Adrenal gland (tissue), 12 donors: Measurements from ENCODE around the gene PTX4. TPM values are rescaled to one million over a fixed set of nuclear protein-coding genes. Genes with fewer than 3 reads are reported as not detected.

Experiments used
- DNase-seq, 7 donors: peaks; one replicate each; pipeline ENCODE4 v3.0.0-alpha.2; 2019 to 2020
- H3K27ac ChIP-seq, 5 donors: fragments of 200-600 bp; sonication (generic) in 4 of 5; 1 replicate in 3 of 5; 2 replicates in 2 of 5; pipeline versions ENCODE4 v1.5.1 to v1.8.0; 2016 to 2020; ENCODE audit warnings: mild to moderate bottlenecking in 1 of 5
- H3K27me3 ChIP-seq: fragments of 200-600 bp; 2 replicates; pipeline ENCODE4 v1.8.0; 2021
- H3K36me3 ChIP-seq, 2 donors: fragments of 200-600 bp; replicated peaks in 1 of 2; 1 replicate in 1 of 2; 2 replicates in 1 of 2; pipeline versions ENCODE4 v1.5.1 to v1.8.0; 2018 to 2022
- H3K4me1 ChIP-seq, 2 donors: fragments of 200-600 bp; replicated peaks in 1 of 2; 1 replicate in 1 of 2; 2 replicates in 1 of 2; pipeline versions ENCODE4 v1.5.1 to v1.8.0; 2018 to 2021
- H3K4me3 ChIP-seq, 4 donors: fragments of 200-600 bp; sonication (generic) in 3 of 4; one replicate each; pipeline ENCODE4 v1.5.1; 2016 to 2018
- H3K9me3 ChIP-seq, 3 donors: fragments of 200-600 bp; sonication (generic) in 1 of 3; replicated peaks in 1 of 3; 1 replicate in 2 of 3; 2 replicates in 1 of 3; pipeline versions ENCODE4 v1.5.1 to v1.8.0; 2016 to 2021
- CTCF ChIP-seq, 6 experiments: fragments of 450-650 bp in 4 of 6; fragments of 200-600 bp in 2 of 6; sonication (generic) in 1 of 6; IDR thresholded peaks; 1 replicate in 5 of 6; 2 replicates in 1 of 6; pipeline versions ENCODE4 v1.5.1 to v1.8.0; 2016 to 2021; ENCODE audit warnings: antibody characterized with exemption in 6 of 6, mild to moderate bottlenecking in 2 of 6, moderate library complexity in 1 of 6
- POLR2A ChIP-seq, 2 donors: fragments of 450-650 bp; IDR thresholded peaks; one replicate each; pipeline ENCODE4 v1.6.1; 2017; ENCODE audit warnings: antibody characterized with exemption in 2 of 2, mild to moderate bottlenecking in 2 of 2, moderate library complexity in 1 of 2
- WGBS, 4 donors: extraction: QIAGEN DNeasy Blood & Tissue Kit in 2 of 4; methylation state at CpG; one replicate each; pipeline versions ENCODE4 v1.1.5 to v1.1.7; 2013 to 2017; 5-methylcytosine and 5-hydroxymethylcytosine counted together
- intact Hi-C, 2 donors: fragments of 100-400 bp; cut with DNase I; formaldehyde crosslinking; loops; one replicate each; pipeline versions ENCODE4 v1.14.1 to v1.15.0; 2022 to 2023
- polyA plus RNA-seq, 3 donors: library from polyadenylated mRNA; stranded (reverse); fragments of 200-250 nt in 2 of 3; fragments of 350-450 nt in 1 of 3; fragmentation: Illumina TruSeq in 1 of 3; extraction: RNeasy Lipid Tissue Mini Kit (QIAGEN cat#74804) in 1 of 3; gene quantifications; one replicate each; pipeline ENCODE4 v1.2.3, GENCODE V29; 2013 to 2014
- total RNA-seq, 9 donors: library from RNA; depleted of rRNA in 4 of 9; stranded (reverse); fragments of >200 nt in 4 of 9; fragments of 120-200 nt in 1 of 9; fragmentation: NEBNext Ultra II Directional in 1 of 9; extraction: Animal tissue kit (Norgen Biotek cat#: 25700) in 1 of 9; gene quantifications; one replicate each; pipeline versions ENCODE4 v1.1.0 to v1.2.4, GENCODE V29; 2013 to 2023
- donor health status: healthy with polysubstance abuse.
- donor health status: Bipolar disorder and iron deficiency.
- donor health status: DM: yes; HTN: yes; CAD: no.
- donor health status: DM: no; HTN: no; CAD: no.
- donor health status: DM: no; HTN: no; CAD: no.
- donor health status: DM: yes; HTN: yes; CAD: no.

The PTX4 gene
- total and polyA plus RNA-seq, 12 donors, result 0.16 to 1.4 (median 0.57) TPM; not detected in 4

- H3K27me3 ChIP-seq, result no peaks in the 10 kb centered on the region
- H3K4me3 ChIP-seq, result no peak overlapping the region
- TF ChIP-seq POLR2A (IDR thresholded peaks at IDR 0.05), result no peak
- TF ChIP-seq CTCF (IDR thresholded peaks at IDR 0.05), result no peak
- H3K36me3 ChIP-seq, result no peaks in the 10 kb centered on the region
- DNase-seq, result no peak
- no peak overlapping the region for H3K27ac ChIP-seq
- intact Hi-C loops, result no loop called here
- 92 to 93% (median 93%) methylated on average over 31 to 47 of the region's 47 CpGs for WGBS, 4 donors
- H3K4me1 ChIP-seq, result no peaks in the 10 kb centered on the region
- no peaks in the 10 kb centered on the region for H3K9me3 ChIP-seq
These were observed 51.9 kb downstream of the PTX4 start for GRCh38 chr16:1436731-1437355.

GRCh38 chr16:1435921-1436697 is 52.6 kb downstream of the PTX4 start:
- Histone ChIP-seq H3K27ac (no peak overlapping the region), H3K36me3 (no peaks in the 10 kb centered on the region), H3K4me1 (no peaks in the 10 kb centered on the region), H3K4me3 (no peak overlapping the region), H3K9me3 (no peaks in the 10 kb centered on the region), H3K27me3 (no peaks in the 10 kb centered on the region)
- 72 to 88% (median 77%) methylated on average over 17 to 31 of the region's 32 CpGs for WGBS, 4 donors
- TF ChIP-seq CTCF (IDR thresholded peaks at IDR 0.05) (no peak), POLR2A (IDR thresholded peaks at IDR 0.05) (no peak)
- intact Hi-C loops, result no loop called here
- peak in 1 of 7 donors; percentile 39 for DNase-seq

Other genes with a start within 250 kb of the PTX4 start
- gene TPSAB1, start 248.2 kb downstream of the PTX4 start, total RNA-seq, result 1 to 10 TPM in 3 of 9 donors, under 1 TPM in 4, not detected in 2; 0.11 to 4.7 (median 0.93) TPM
- 1 to 10 TPM in 1 of 3 donors, under 1 TPM in 1, not detected in 1; 0.48 to 4.8 TPM for gene TPSAB1, start 248.2 kb downstream of the PTX4 start, polyA plus RNA-seq
- gene TPSD1, start 232.9 kb downstream of the PTX4 start, total RNA-seq, result not detected
- gene TPSD1, start 232.9 kb downstream of the PTX4 start, polyA plus RNA-seq, result under 1 TPM in 1 of 3 donors, not detected in 2; 0.24 TPM
- 100 to 1,000 TPM in 4 of 9 donors, 10 to 100 TPM in 5; 50.7 to 142 (median 95.5) TPM for gene UBE2I, start 179.3 kb downstream of the PTX4 start, total RNA-seq
- gene UBE2I, start 179.3 kb downstream of the PTX4 start, polyA plus RNA-seq, result 100 to 1,000 TPM in 1 of 3 donors, 10 to 100 TPM in 2; 61.9 to 203 (median 70.1) TPM
- gene BAIAP3, start 155.3 kb downstream of the PTX4 start, total RNA-seq, result 10 to 100 TPM in 4 of 9 donors, 1 to 10 TPM in 4, under 1 TPM in 1; 0.79 to 25.4 (median 7.8) TPM
- gene BAIAP3, start 155.3 kb downstream of the PTX4 start, polyA plus RNA-seq, result 100 to 1,000 TPM in 1 of 3 donors, 10 to 100 TPM in 2; 11.9 to 129 (median 20.7) TPM
- gene TSR3, start 137.1 kb downstream of the PTX4 start, total RNA-seq, result 100 to 1,000 TPM in 3 of 9 donors, 10 to 100 TPM in 6; 49.8 to 258 (median 75.0) TPM
- 10 to 100 TPM; 13.7 to 42.8 (median 39.2) TPM for gene TSR3, start 137.1 kb downstream of the PTX4 start, polyA plus RNA-seq
- gene GNPTG, start 137.0 kb downstream of the PTX4 start, total RNA-seq, result 100 to 1,000 TPM; 132 to 332 (median 281) TPM
- 100 to 1,000 TPM in 2 of 3 donors, 10 to 100 TPM in 1; 95.9 to 659 (median 362) TPM for gene GNPTG, start 137.0 kb downstream of the PTX4 start, polyA plus RNA-seq
- 100 to 1,000 TPM in 1 of 9 donors, 10 to 100 TPM in 8; 11.5 to 174 (median 36.9) TPM for gene UNKL, start 74.2 kb downstream of the PTX4 start, total RNA-seq
- 10 to 100 TPM; 10.1 to 27.9 (median 11.8) TPM for gene UNKL, start 74.2 kb downstream of the PTX4 start, polyA plus RNA-seq
- 10 to 100 TPM; 16.9 to 48.2 (median 21.8) TPM for gene UQCC4, start 68.2 kb downstream of the PTX4 start, total RNA-seq
- 10 to 100 TPM; 13.2 to 21.0 (median 15.7) TPM for gene UQCC4, start 68.2 kb downstream of the PTX4 start, polyA plus RNA-seq
- gene PERCC1, start 57.9 kb downstream of the PTX4 start, total RNA-seq, result under 1 TPM in 1 of 9 donors, not detected in 8; 0.69 TPM
- gene PERCC1, start 57.9 kb downstream of the PTX4 start, polyA plus RNA-seq, result not detected
- gene CCDC154, start 44.4 kb downstream of the PTX4 start, total RNA-seq, result 1 to 10 TPM in 4 of 9 donors, under 1 TPM in 5; 0.28 to 3.1 (median 0.89) TPM
- gene CCDC154, start 44.4 kb downstream of the PTX4 start, polyA plus RNA-seq, result 10 to 100 TPM in 2 of 3 donors, not detected in 1; 10.7 to 39.7 TPM
- 100 to 1,000 TPM in 5 of 9 donors, 10 to 100 TPM in 4; 27.2 to 243 (median 121) TPM for gene CLCN7, start 13.9 kb downstream of the PTX4 start, total RNA-seq
- gene CLCN7, start 13.9 kb downstream of the PTX4 start, polyA plus RNA-seq, result 100 to 1,000 TPM in 2 of 3 donors, 10 to 100 TPM in 1; 25.3 to 369 (median 133) TPM
- 10 to 100 TPM in 8 of 9 donors, 1 to 10 TPM in 1; 9.7 to 53.7 (median 22.8) TPM for gene TELO2, start 4.4 kb upstream of the PTX4 start, total RNA-seq
- gene TELO2, start 4.4 kb upstream of the PTX4 start, polyA plus RNA-seq, result 100 to 1,000 TPM in 1 of 3 donors, 10 to 100 TPM in 1, 1 to 10 TPM in 1; 1.3 to 173 (median 96.0) TPM
- 10 to 100 TPM; 11.4 to 77.2 (median 25.3) TPM for gene TMEM204, start 44.7 kb upstream of the PTX4 start, total RNA-seq
- gene TMEM204, start 44.7 kb upstream of the PTX4 start, polyA plus RNA-seq, result 10 to 100 TPM in 2 of 3 donors, 1 to 10 TPM in 1; 7.4 to 30.7 (median 26.6) TPM
- 10 to 100 TPM; 12.0 to 46.4 (median 27.3) TPM for gene IFT140, start 123.1 kb upstream of the PTX4 start, total RNA-seq
- 10 to 100 TPM in 2 of 3 donors, 1 to 10 TPM in 1; 6.6 to 62.7 (median 31.3) TPM for gene IFT140, start 123.1 kb upstream of the PTX4 start, polyA plus RNA-seq
- 10 to 100 TPM in 5 of 9 donors, 1 to 10 TPM in 4; 5.3 to 17.1 (median 10.1) TPM for gene CRAMP1, start 123.4 kb upstream of the PTX4 start, total RNA-seq
- 10 to 100 TPM in 1 of 3 donors, 1 to 10 TPM in 2; 4.3 to 19.0 (median 7.9) TPM for gene CRAMP1, start 123.4 kb upstream of the PTX4 start, polyA plus RNA-seq
- gene JPT2, start 189.3 kb upstream of the PTX4 start, total RNA-seq, result 10 to 100 TPM; 11.9 to 50.5 (median 34.9) TPM
- 10 to 100 TPM; 12.1 to 49.4 (median 12.7) TPM for gene JPT2, start 189.3 kb upstream of the PTX4 start, polyA plus RNA-seq
- gene MAPK8IP3, start 217.3 kb upstream of the PTX4 start, total RNA-seq, result 10 to 100 TPM; 30.1 to 97.1 (median 50.5) TPM
- 100 to 1,000 TPM in 2 of 3 donors, 10 to 100 TPM in 1; 12.1 to 430 (median 147) TPM for gene MAPK8IP3, start 217.3 kb upstream of the PTX4 start, polyA plus RNA-seq